ENCODE results near the gene TMLHE. TPM values are rescaled to one million over a fixed set of nuclear protein-coding genes. Genes with fewer than 3 reads are reported as not detected.

Gene TMLHE
- total and polyA plus RNA-seq, 2 experiments from 2014 or later = 9.6 to 10.1 TPM

DNA sequence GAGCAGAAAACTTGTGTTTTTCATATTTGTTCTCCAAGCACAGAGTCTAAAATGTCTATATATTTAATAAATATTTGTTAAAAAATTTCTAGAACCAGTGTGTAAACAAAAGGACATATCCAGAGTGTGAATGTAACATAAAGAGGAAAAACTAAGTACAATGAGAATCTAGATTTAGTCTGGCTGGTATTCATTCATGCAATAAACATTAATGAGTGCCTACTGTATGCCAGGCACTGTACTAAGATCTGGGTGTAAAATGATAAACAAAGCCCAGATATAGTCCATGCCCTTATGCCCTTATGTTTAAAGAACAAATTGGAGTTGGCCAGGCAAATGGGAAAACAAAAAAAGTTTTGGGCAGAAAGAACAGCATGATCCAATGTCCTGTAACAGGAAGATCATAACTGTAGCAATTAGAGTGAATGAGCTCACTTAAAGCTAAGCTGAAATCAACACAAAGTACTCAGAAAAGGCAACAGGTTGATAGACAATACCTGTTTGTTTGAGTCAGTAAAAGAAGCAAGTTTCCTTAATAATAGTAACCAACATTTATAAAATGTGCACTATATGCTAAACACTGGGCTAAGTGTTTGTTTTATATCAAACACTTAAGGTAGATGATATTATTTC lies 1.3 kb upstream of the TMLHE start:
- Histone ChIP-seq H3K4me1 (ENCODE audit: insufficient read depth) (peaks cover 9% of the 10 kb centered on the region; the same call in 1 of the 2 replicates), H3K36me3 (ENCODE audit: insufficient read depth) (no peaks in the 10 kb centered on the region), H3K4me3 (no peak overlapping the region), H3K27ac (ENCODE audit: low read depth) (no peak overlapping the region), H3K79me2 (replicated peaks; ENCODE audit: insufficient read depth) (peaks cover 14% of the 10 kb centered on the region), H3K4me2 (no peak overlapping the region), H3K9me2 (ENCODE audit: insufficient read depth) (no peaks in the 10 kb centered on the region), H3K27me3 (ENCODE audit: insufficient read depth) (no peaks in the 10 kb centered on the region), H2AFZ (no peak overlapping the region), H4K20me1 (replicated peaks; ENCODE audit: insufficient read depth) (no peaks in the 10 kb centered on the region), H3F3A (replicated peaks; ENCODE audit: low read depth) (no peaks in the 10 kb centered on the region)
- ATAC-seq = no peak
- Mint-ChIP-seq H3K27ac (no peak overlapping the region), H3K36me3 (ENCODE audit: low read depth) (no peaks in the 10 kb centered on the region; the same call in 2 of the 3 replicates), H3K4me1 (peaks cover 3% of the 10 kb centered on the region), H3K4me3 (no peak overlapping the region; the same call in 2 of the 3 replicates), H3K27me3 (ENCODE audit: insufficient read depth, low read depth, poor library complexity) (peaks cover 3% of the 10 kb centered on the region), H3K9me3 (no peaks in the 10 kb centered on the region)
- TF ChIP-seq POLR2AphosphoS5 (IDR thresholded peaks at IDR 0.05; ENCODE audit: low read depth) (no peak), ZNF331 (CRISPR knock-in tag; IDR thresholded peaks at IDR 0.05; ENCODE audit: low read depth) (no peak), ZNF114 (CRISPR knock-in tag; IDR thresholded peaks at IDR 0.05) (no peak), CREB1 (CRISPR knock-in tag; IDR thresholded peaks at IDR 0.05; ENCODE audit: low read depth) (no peak), NANOG (IDR thresholded peaks at IDR 0.05; ENCODE audit: borderline replicate concordance) (no peak), EZH2 (IDR thresholded peaks at IDR 0.05; ENCODE audit: low read depth, unreplicated experiment) (no peak), JUNB (IDR thresholded peaks at IDR 0.05; ENCODE audit: unreplicated experiment) (no peak), STAT1 (IDR thresholded peaks at IDR 0.05; ENCODE audit: unreplicated experiment) (no peak), EZH2phosphoT487 (IDR thresholded peaks at IDR 0.05; ENCODE audit: unreplicated experiment) (no peak)
- TF ChIP-seq, protein P1, sequence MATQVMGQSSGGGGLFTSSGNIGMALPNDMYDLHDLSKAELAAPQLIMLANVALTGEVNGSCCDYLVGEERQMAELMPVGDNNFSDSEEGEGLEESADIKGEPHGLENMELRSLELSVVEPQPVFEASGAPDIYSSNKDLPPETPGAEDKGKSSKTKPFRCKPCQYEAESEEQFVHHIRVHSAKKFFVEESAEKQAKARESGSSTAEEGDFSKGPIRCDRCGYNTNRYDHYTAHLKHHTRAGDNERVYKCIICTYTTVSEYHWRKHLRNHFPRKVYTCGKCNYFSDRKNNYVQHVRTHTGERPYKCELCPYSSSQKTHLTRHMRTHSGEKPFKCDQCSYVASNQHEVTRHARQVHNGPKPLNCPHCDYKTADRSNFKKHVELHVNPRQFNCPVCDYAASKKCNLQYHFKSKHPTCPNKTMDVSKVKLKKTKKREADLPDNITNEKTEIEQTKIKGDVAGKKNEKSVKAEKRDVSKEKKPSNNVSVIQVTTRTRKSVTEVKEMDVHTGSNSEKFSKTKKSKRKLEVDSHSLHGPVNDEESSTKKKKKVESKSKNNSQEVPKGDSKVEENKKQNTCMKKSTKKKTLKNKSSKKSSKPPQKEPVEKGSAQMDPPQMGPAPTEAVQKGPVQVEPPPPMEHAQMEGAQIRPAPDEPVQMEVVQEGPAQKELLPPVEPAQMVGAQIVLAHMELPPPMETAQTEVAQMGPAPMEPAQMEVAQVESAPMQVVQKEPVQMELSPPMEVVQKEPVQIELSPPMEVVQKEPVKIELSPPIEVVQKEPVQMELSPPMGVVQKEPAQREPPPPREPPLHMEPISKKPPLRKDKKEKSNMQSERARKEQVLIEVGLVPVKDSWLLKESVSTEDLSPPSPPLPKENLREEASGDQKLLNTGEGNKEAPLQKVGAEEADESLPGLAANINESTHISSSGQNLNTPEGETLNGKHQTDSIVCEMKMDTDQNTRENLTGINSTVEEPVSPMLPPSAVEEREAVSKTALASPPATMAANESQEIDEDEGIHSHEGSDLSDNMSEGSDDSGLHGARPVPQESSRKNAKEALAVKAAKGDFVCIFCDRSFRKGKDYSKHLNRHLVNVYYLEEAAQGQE (IDR thresholded peaks at IDR 0.05; ENCODE audit: unreplicated experiment) = no peak
- TF ChIP-seq, protein P2, sequence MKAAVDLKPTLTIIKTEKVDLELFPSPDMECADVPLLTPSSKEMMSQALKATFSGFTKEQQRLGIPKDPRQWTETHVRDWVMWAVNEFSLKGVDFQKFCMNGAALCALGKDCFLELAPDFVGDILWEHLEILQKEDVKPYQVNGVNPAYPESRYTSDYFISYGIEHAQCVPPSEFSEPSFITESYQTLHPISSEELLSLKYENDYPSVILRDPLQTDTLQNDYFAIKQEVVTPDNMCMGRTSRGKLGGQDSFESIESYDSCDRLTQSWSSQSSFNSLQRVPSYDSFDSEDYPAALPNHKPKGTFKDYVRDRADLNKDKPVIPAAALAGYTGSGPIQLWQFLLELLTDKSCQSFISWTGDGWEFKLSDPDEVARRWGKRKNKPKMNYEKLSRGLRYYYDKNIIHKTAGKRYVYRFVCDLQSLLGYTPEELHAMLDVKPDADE (IDR thresholded peaks at IDR 0.05) = no peak
- TF ChIP-seq, protein P3, sequence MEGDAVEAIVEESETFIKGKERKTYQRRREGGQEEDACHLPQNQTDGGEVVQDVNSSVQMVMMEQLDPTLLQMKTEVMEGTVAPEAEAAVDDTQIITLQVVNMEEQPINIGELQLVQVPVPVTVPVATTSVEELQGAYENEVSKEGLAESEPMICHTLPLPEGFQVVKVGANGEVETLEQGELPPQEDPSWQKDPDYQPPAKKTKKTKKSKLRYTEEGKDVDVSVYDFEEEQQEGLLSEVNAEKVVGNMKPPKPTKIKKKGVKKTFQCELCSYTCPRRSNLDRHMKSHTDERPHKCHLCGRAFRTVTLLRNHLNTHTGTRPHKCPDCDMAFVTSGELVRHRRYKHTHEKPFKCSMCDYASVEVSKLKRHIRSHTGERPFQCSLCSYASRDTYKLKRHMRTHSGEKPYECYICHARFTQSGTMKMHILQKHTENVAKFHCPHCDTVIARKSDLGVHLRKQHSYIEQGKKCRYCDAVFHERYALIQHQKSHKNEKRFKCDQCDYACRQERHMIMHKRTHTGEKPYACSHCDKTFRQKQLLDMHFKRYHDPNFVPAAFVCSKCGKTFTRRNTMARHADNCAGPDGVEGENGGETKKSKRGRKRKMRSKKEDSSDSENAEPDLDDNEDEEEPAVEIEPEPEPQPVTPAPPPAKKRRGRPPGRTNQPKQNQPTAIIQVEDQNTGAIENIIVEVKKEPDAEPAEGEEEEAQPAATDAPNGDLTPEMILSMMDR (conservative IDR thresholded peaks at IDR 0.05; ENCODE audit: low read depth in 2 of 2) = no peak
- TF ChIP-seq, protein P4, sequence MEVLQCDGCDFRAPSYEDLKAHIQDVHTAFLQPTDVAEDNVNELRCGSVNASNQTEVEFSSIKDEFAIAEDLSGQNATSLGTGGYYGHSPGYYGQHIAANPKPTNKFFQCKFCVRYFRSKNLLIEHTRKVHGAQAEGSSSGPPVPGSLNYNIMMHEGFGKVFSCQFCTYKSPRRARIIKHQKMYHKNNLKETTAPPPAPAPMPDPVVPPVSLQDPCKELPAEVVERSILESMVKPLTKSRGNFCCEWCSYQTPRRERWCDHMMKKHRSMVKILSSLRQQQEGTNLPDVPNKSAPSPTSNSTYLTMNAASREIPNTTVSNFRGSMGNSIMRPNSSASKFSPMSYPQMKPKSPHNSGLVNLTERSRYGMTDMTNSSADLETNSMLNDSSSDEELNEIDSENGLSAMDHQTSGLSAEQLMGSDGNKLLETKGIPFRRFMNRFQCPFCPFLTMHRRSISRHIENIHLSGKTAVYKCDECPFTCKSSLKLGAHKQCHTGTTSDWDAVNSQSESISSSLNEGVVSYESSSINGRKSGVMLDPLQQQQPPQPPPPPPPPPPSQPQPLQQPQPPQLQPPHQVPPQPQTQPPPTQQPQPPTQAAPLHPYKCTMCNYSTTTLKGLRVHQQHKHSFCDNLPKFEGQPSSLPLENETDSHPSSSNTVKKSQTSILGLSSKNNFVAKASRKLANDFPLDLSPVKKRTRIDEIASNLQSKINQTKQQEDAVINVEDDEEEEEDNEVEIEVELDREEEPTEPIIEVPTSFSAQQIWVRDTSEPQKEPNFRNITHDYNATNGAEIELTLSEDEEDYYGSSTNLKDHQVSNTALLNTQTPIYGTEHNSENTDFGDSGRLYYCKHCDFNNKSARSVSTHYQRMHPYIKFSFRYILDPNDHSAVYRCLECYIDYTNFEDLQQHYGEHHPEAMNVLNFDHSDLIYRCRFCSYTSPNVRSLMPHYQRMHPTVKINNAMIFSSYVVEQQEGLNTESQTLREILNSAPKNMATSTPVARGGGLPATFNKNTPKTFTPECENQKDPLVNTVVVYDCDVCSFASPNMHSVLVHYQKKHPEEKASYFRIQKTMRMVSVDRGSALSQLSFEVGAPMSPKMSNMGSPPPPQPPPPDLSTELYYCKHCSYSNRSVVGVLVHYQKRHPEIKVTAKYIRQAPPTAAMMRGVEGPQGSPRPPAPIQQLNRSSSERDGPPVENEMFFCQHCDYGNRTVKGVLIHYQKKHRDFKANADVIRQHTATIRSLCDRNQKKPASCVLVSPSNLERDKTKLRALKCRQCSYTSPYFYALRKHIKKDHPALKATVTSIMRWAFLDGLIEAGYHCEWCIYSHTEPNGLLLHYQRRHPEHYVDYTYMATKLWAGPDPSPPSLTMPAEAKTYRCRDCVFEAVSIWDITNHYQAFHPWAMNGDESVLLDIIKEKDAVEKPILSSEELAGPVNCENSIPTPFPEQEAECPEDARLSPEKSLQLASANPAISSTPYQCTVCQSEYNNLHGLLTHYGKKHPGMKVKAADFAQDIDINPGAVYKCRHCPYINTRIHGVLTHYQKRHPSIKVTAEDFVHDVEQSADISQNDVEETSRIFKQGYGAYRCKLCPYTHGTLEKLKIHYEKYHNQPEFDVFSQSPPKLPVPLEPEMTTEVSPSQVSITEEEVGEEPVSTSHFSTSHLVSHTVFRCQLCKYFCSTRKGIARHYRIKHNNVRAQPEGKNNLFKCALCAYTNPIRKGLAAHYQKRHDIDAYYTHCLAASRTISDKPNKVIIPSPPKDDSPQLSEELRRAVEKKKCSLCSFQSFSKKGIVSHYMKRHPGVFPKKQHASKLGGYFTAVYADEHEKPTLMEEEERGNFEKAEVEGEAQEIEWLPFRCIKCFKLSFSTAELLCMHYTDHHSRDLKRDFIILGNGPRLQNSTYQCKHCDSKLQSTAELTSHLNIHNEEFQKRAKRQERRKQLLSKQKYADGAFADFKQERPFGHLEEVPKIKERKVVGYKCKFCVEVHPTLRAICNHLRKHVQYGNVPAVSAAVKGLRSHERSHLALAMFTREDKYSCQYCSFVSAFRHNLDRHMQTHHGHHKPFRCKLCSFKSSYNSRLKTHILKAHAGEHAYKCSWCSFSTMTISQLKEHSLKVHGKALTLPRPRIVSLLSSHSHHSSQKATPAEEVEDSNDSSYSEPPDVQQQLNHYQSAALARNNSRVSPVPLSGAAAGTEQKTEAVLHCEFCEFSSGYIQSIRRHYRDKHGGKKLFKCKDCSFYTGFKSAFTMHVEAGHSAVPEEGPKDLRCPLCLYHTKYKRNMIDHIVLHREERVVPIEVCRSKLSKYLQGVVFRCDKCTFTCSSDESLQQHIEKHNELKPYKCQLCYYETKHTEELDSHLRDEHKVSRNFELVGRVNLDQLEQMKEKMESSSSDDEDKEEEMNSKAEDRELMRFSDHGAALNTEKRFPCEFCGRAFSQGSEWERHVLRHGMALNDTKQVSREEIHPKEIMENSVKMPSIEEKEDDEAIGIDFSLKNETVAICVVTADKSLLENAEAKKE (CRISPR knock-in tag; IDR thresholded peaks at IDR 0.05) = no peak
- DNase-seq (ENCODE audit: low spot score) = no peak

Measured in GM23338 (cell line).